Measurements from ENCODE around the gene GSG1L.

Gene GSG1L

DNA sequence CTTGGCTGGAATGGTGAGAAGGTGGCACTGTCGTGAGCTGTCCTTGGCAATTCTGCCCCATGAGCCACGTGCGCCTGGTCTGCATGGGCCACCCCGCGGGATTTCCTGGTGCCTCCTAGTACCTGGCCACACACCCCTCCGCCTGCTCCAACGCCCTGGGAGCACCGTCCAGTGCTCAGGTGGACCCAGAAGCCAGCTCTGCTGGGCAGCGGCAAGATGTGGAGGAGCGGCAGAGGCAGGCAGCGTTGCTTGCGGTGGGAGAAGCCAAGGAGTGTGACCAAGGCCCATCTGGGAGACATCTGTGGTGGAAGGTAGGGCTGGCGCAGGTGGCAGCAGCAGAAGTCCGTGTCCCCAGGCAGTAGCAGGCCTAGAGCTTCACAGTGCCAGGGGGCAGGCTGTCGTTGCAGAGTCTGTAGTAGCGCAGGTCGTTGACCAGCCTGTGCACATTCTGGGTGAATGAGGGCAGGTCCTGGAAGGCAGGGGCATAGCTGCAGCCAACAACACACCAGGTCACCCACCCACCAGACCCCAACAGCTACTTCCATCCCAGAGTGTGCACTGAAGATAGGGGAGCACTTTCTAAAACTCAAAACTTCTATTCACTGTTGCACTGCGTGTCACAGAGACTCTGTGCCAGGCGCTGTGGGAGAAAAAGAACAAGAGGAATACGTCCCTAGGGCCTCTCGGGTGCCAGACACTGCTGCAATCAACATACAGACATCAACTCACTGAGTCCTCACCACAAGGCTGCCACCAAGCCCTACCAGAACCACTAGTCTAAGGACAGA, 34.9 kb upstream of the GSG1L start:
- Histone ChIP-seq H3K27me3 (ENCODE audit: insufficient read depth, poor library complexity, severe bottlenecking) (no peaks in the 10 kb centered on the region), H3K4me3 (replicated peaks; ENCODE audit: insufficient read depth, low read length) (no peak overlapping the region), H3K27ac (replicated peaks) (no peak overlapping the region)
- no peak for DNase-seq (ENCODE audit: low read depth in 1 of 2, low spot score in 1 of 2)
- no peak for TF ChIP-seq GABPA (IDR thresholded peaks at IDR 0.05; ENCODE audit: low read depth)
- no peak for TF ChIP-seq POLR2AphosphoS5 (IDR thresholded peaks at IDR 0.05; ENCODE audit: low read depth)
- no peak for TF ChIP-seq SPI1 (IDR thresholded peaks at IDR 0.05; ENCODE audit: borderline replicate concordance, low read depth)

DNA sequence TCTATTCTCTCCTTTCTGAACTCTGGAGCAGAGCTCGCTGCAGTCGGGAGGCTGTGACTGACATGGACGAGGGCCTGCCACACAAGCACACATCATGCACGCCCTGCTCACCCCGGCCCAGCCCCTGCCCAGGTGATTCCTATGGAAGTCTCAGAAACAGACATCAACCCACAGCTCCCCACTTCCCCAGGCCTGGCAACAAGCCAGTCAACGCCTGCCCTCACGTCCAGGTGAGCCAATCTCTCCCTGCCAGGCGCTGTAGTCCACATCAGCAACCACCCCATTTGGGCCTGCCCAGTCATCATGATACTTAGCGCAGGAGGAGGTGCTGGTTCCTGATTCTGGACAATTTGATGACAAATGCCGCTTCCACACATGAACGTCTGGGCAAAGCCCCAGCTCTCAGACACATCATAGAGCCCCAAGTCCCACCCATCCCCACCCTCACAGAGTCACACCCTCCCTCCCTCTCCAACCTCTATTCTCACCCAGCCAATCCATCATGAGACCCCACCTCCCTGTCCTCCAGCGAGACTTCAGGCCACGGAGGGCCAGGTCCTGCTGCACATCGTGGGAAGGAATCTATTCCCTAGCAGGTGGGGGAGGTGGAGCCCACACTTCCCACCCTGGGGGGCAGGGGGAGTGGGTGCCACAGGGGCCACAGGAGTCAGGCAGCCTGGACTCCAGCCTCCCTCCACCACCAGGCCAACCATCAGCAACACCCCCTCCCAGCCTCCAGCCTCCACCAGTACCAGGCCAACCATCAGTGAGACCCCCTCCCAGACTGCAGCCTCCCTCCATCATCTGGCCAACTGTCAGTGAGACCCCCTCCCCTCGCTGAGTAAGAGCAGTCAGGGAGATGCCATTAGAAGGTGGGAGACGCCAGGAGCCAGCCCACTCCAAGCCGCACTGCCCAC, 33.7 kb upstream of the GSG1L start:
- no peaks in the 10 kb centered on the region for H3K27me3 ChIP-seq (ENCODE audit: insufficient read depth, poor library complexity, severe bottlenecking)
- no peak overlapping the region for H3K4me3 ChIP-seq (replicated peaks; ENCODE audit: insufficient read depth, low read length)
- no peak overlapping the region for H3K27ac ChIP-seq (replicated peaks)
- no peak for DNase-seq (ENCODE audit: low read depth in 1 of 2, low spot score in 1 of 2)
- TF ChIP-seq SPI1 (IDR thresholded peaks at IDR 0.05; ENCODE audit: borderline replicate concordance, low read depth) (no peak), GABPA (IDR thresholded peaks at IDR 0.05; ENCODE audit: low read depth) (no peak), POLR2AphosphoS5 (IDR thresholded peaks at IDR 0.05; ENCODE audit: low read depth) (no peak)
- TF ChIP-seq, protein P1, sequence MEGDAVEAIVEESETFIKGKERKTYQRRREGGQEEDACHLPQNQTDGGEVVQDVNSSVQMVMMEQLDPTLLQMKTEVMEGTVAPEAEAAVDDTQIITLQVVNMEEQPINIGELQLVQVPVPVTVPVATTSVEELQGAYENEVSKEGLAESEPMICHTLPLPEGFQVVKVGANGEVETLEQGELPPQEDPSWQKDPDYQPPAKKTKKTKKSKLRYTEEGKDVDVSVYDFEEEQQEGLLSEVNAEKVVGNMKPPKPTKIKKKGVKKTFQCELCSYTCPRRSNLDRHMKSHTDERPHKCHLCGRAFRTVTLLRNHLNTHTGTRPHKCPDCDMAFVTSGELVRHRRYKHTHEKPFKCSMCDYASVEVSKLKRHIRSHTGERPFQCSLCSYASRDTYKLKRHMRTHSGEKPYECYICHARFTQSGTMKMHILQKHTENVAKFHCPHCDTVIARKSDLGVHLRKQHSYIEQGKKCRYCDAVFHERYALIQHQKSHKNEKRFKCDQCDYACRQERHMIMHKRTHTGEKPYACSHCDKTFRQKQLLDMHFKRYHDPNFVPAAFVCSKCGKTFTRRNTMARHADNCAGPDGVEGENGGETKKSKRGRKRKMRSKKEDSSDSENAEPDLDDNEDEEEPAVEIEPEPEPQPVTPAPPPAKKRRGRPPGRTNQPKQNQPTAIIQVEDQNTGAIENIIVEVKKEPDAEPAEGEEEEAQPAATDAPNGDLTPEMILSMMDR (IDR thresholded peaks at IDR 0.05; ENCODE audit: insufficient read depth, low read length) = no peak
- TF ChIP-seq, protein P2, sequence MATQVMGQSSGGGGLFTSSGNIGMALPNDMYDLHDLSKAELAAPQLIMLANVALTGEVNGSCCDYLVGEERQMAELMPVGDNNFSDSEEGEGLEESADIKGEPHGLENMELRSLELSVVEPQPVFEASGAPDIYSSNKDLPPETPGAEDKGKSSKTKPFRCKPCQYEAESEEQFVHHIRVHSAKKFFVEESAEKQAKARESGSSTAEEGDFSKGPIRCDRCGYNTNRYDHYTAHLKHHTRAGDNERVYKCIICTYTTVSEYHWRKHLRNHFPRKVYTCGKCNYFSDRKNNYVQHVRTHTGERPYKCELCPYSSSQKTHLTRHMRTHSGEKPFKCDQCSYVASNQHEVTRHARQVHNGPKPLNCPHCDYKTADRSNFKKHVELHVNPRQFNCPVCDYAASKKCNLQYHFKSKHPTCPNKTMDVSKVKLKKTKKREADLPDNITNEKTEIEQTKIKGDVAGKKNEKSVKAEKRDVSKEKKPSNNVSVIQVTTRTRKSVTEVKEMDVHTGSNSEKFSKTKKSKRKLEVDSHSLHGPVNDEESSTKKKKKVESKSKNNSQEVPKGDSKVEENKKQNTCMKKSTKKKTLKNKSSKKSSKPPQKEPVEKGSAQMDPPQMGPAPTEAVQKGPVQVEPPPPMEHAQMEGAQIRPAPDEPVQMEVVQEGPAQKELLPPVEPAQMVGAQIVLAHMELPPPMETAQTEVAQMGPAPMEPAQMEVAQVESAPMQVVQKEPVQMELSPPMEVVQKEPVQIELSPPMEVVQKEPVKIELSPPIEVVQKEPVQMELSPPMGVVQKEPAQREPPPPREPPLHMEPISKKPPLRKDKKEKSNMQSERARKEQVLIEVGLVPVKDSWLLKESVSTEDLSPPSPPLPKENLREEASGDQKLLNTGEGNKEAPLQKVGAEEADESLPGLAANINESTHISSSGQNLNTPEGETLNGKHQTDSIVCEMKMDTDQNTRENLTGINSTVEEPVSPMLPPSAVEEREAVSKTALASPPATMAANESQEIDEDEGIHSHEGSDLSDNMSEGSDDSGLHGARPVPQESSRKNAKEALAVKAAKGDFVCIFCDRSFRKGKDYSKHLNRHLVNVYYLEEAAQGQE (IDR thresholded peaks at IDR 0.05; ENCODE audit: insufficient replicate concordance, low read depth) = no peak

DNA sequence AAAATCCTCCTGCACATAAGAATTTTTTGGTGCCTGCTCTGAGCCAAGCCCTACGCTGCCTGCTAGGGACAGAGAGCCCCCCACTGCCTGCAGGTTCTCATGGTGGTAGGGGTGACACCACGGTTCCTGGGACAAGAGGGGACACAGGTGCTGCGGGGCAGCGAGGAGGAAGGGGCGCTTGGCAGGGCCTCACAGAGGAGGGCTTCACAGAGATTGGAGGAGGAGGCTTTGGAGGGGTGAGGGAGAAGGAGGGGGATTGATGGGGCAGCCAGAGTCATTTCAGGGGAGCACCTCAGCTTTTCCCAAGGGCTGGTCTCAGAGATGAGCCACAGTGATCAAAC, 29.8 kb upstream of the GSG1L start:
- no peak overlapping the region for H3K4me3 ChIP-seq (replicated peaks; ENCODE audit: insufficient read depth, low read length)
- no peak overlapping the region for H3K27ac ChIP-seq (replicated peaks)
- no peak for TF ChIP-seq SPI1 (IDR thresholded peaks at IDR 0.05; ENCODE audit: borderline replicate concordance, low read depth)
- TF ChIP-seq, protein P1 (IDR thresholded peaks at IDR 0.05; ENCODE audit: insufficient read depth, low read length) = no peak
- TF ChIP-seq, protein P2 (IDR thresholded peaks at IDR 0.05; ENCODE audit: insufficient replicate concordance, low read depth) = no peak
- no peak for TF ChIP-seq GABPA (IDR thresholded peaks at IDR 0.05; ENCODE audit: low read depth)
- TF ChIP-seq POLR2AphosphoS5 (IDR thresholded peaks at IDR 0.05; ENCODE audit: low read depth) = no peak
- no peak for DNase-seq (ENCODE audit: low read depth in 1 of 2, low spot score in 1 of 2)
- no peaks in the 10 kb centered on the region for H3K27me3 ChIP-seq (ENCODE audit: insufficient read depth, poor library complexity, severe bottlenecking)

Data from HL-60 (cell line).